HG03342 (cell line): ENCODE results near the gene LRRC2.
"Not testable (repeated sequence)": the region's sequence is repeated elsewhere in the genome, so short reads cannot be mapped to it uniquely, and the experiment has no call there.

ENCODE experiments used
- ATAC-seq: cut with Tn5 transposase; IDR thresholded peaks from one replicate; pipeline ENCODE4 v1.9.1; 2021; ENCODE audit warnings: mild to moderate bottlenecking, moderate library complexity; ENCODE audit not compliant: unreplicated experiment

Gene LRRC2, protein sequence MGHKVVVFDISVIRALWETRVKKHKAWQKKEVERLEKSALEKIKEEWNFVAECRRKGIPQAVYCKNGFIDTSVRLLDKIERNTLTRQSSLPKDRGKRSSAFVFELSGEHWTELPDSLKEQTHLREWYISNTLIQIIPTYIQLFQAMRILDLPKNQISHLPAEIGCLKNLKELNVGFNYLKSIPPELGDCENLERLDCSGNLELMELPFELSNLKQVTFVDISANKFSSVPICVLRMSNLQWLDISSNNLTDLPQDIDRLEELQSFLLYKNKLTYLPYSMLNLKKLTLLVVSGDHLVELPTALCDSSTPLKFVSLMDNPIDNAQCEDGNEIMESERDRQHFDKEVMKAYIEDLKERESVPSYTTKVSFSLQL

DNA sequence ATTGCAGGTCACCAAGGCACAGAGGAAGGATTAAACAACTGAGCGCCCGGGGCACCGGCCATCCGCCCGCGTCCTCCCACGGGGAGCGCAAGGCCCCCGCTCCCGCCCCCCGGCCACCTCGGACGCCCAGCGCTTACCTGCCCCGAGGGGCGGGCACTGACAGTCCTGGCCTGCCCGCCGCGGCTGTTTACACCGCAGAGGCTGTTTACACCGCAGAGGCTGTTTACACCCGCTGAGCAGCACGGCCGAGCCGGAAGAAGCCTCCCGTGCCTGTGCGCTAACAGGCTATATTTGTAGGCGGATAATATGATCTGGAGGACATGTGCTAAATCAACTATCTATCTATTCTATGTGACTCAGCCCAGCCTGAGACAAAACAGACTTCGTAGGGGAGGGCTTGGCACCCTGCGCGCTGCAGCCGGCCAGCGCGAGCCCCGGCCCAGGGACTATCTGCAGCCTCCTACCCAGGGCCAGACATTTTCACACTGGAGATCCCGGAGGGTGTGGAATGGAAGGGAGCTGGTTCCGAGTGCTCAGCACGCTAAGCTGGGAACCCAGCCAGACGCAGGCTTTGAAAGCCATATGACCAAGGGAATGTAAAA, at the start of gene LRRC2:
LRRC2 (minus strand) TSS at position 263 of the 602 bp plus-strand sequence. CDS start 14,711 bp downstream, outside the sequence.
- no peak for ATAC-seq

- no peak for ATAC-seq
Observed at GRCh38 chr3:46615050-46615775, 49.1 kb upstream of the LRRC2 start.

DNA sequence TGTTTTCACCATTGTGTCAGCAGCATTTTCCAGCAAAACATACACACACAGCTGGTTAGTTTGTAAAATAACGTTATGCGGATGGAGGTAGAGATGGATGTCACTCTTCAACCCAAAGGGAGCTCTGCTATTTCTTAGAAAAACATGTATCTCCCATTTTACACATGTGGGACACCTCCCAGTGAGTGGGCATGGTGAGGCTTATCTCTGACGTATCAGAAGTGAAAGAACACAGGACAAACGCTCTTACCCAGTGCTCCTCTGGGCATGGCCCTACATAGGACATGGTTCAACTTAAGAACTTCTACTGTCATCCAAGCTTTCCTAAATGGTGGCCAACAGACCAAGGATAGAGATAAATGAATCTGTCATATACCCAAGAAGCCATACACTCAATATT, 48.3 kb upstream of the LRRC2 start:
- no peak for ATAC-seq

DNA sequence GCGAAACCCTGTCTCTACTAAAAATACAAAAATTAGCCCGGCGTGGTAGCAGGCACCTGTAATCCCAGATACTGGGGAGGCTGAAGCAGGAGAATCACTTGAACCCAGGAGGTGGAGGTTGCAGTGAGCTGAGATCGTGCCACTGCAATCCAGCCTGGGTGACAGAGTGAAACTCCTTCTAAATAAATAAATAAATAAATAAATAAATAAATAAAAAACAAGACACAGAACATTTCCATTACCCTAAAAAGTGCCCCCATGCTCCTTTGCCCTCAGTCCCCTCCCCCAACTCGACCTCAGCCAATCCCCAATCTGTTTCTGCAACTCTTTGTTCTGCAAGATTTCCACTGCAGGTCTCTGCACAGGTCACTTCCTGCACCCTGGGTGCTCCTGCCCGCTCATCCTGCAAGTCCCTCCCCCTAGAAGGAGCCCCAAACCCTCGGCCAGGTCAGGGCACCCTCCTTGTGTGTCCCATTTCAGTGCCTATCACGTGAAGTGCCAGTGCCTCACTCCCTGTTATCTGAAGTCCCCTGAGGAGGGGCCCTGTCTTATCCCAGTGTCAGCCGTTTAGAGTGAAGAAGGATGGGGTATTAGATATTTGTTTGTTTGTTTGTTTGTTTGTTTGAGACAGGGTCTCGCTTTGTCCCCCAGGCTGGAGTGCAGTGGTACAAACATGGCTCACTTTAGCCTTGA, 47.4 kb upstream of the LRRC2 start:
- no peak for ATAC-seq

DNA sequence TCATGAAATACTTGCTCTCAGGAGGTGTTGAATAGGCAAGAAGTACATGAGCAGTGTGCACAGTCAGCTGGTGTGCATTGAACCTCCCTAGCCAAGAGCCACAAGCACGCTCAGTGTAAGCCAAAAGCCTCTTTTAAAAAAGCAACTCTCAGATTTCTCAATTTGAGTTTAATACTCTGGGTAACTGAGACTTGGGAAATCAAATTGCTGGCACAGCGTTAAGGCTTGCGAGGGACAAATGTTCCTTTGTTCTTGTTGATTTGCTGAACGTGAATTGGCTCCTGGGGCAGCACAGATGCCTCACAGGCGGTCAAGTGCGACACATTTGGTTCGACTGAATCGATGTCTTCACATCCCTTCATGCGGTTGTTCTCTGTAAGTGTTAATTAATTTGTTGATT, 46.2 kb upstream of the LRRC2 start, which contains the start of gene FAM240A:
FAM240A (plus strand) TSS at position 202 of the 400 bp plus-strand sequence; CDS start at position 361, 159 bp downstream.
- ATAC-seq, result no peak

- ATAC-seq, result no peak
Observed at GRCh38 chr3:46609944-46610722, 44.0 kb upstream of the LRRC2 start.

DNA sequence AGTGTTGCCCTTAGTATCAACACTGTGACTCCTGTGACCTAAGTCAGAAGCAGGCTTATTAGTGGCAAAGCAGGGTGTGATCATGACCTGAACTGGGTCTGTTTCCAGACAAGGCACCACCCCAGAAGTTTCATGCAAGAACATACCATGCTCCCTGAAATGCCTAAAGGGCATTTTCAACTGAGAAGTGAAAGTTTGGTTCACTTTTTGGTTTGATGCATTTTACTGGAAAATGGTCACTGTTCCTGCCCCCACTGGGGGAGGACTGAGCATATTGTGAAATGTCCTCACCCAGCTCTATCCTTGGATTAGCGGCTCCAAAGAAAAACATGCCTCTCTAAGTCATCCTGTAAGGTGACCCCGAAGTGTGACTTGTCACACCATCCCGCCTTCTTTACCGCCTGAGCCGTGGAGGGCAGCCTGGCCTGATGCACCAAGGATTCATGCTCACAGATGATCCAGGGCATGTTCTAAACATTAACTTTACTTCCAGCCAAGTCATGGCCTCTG, 43.2 kb upstream of the LRRC2 start:
- ATAC-seq, result no peak

GRCh38 chr3:46607603-46608028, 41.5 kb upstream of the LRRC2 start:
- ATAC-seq, result no peak

DNA sequence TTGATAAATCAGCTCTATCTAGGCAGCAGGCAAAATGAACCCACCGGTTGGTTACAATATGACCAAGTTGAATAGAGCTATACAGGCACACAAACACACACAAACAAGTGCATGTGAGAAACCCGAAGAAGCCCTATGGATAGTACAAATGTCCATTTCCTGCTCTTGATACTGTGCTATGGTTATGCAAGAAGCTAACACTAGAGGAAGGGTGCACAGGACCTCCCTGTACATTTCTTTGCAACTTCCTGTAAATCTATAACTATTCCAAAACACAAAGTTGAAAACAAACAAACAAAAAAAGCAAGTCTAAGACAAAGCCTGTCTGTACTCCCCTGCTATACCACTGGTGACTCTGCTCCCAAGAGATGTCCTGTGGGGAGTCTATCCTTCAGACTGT, 38.0 kb upstream of the LRRC2 start:
- ATAC-seq, result no peak

DNA sequence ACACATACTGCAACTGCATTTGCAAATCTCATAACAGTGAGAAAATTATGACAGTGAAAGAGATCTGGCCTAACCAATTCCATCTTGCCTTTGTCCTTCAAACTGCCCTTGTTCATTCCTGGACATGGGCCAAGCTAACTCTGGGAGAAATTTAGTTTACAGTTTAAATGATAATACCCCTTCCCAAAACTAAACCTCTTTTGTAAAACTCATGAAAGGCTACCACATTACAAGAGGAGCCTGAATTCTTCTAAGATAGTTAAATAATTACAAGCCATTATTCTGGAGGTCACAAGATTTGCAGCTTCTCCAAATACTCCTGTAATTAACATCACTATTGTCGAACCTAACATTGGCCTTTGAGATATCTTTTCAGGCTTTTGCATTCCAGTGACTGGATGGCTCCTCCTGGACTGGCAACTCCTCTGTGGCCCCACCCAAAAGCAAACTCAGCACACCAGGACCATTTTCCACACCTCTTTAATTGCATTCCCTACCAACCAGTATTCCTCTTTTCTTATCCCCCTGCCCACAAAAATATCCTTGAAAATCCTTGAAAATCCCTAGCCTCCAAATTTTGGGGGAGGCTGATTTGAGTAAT, 37.4 kb upstream of the LRRC2 start:
- no peak for ATAC-seq

DNA sequence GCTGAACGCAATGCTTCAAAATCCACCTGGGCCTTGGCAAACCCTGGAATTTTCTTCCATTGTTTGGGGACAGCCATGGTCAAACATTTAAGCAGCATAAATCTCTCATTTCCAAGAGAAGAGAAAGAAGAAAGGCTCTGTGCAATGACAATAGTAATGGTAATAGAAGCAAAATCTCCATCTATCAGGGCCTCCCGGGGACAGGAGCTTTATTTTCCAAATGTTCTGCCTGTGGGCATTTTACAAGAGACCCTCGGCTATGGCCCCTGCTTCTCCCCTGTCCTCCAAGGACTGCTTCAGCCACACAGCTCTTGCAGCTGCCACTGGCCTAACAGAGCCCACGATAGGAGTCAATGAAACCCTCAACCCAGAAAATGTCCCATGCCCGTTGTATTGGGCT, 33.5 kb upstream of the LRRC2 start:
- no peak for ATAC-seq

DNA sequence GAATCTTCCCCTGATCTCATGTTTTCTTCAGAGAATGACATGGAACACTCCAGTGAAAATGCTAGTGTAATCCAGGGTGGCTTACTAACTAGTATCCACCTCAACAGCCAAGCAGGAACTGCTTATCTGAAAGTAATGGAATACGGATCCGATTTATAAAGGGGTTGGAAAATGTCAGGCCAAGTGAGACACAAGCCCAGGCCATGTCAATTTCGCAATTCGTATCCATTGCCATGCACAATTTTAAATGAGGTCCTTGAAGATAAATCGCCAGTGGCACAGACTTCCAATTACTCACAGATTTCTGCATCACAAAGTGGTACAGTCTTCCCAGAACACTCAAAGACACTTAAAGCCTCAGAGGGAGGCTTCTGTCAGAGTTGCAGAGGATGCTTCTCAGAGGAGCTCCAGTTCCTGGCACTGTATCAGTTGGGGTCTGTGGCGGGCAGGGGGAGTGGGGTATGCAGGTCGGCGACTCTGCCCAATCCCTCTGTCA, 29.8 kb upstream of the LRRC2 start:
- no peak for ATAC-seq

- no peak for ATAC-seq
Observed at GRCh38 chr3:46594723-46595122, 28.6 kb upstream of the LRRC2 start.

GRCh38 chr3:46593979-46594378, 27.9 kb upstream of the LRRC2 start:
- no peak for ATAC-seq

GRCh38 chr3:46593274-46593862, 27.3 kb upstream of the LRRC2 start:
- ATAC-seq, result no peak

DNA sequence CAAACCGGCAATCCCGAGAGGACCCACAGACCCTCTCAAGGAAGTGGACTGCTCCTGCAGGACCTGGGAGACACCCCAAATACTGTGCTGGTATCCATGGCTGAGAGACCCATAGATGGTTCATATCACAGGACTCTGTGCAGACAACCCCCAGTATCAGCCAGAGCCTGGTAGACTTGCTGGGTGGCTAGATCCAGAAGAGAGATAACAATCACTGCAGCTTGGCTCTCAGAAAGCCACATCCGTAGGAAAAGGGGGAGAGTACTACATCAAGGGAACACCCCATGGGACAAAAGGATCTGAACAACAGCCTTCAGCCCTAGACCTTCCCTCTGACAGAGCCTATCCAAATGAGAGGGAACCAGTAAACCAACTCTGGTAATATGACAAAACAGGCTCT, 21.2 kb upstream of the LRRC2 start:
- ATAC-seq, result not testable (repeated sequence)

DNA sequence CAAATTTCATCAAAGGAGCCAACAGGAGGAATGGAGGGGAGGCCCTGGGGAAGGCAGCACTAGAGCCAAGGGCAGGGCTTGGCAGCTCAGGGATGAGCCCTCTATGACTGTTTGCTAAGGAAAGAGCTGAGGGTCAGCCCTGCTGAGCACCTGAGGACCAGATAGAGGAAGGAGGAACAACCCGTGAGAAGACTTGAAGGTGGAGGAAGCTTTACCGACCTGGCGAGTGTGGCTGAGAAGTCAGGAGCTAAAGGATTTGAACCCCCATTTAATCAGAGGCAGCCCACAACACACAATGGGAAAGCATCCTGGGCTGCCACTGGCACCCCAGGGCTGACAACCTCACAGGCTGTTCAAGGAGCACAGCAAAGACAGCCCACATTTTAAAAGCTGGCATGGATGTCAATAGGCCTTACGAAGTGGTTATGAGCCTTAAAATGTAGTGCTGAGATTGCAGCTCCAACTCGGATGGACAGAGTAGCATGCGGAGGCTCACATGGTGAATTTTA, 20.7 kb upstream of the LRRC2 start:
- ATAC-seq, result no peak

DNA sequence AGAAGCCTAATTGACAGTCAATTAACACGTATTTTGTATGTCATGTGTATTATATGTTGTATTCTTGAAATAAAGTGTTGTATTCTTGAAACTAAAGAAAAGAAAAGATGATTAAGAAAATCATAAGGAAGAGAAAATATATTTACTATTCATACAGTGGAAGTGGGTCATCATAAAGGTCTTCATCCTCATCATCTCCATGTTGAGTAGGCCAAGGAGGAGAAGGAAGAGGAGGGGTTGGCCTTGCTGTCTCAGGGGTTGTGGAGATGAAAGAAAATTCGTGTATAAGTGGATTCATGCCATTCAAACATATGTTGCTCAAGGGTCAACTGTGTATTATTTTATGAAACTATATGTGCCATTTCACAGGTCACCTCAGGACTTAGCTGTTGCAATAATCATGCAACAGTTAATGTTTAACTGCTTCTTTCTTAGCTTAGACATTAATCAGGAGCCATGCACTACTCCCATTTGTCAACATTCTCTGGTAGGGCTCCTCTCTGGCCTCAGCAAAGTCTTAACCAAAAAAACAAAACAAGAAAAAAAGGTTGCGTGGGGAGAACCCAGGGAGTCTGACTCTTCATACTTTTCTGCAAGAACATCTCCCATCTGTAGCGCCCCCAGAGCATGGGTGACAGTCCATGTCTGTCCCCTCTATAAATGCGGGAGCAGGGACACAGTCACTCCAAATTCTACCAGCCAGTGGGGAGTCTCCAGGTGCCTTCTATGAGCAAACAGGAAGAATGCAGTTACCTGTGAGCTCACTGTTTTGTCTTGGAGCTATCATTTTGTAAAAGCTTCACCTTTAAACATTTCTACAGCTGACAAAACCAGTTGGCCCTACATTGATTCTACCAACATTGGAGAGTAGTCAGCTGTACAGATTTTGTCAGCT, 19.9 kb upstream of the LRRC2 start:
- no peak for ATAC-seq
